A673 (cell line): ENCODE results near the gene TFAP2D. TPM values are rescaled to one million over a fixed set of nuclear protein-coding genes. Genes with fewer than 3 reads are reported as not detected.

Experiments used
- BruUV-seq: library from RNA; stranded (reverse); fragments of 400-500 nt; replicated peaks from 2 replicates; lab custom pipeline; 2021; lab: Mats Ljungman, UMichigan
- CTCF ChIA-PET: fragments of 300-600 bp; sonication (Branson Sonifier 250); formaldehyde crosslinking; loops from one replicate; lab custom pipeline; 2022; ENCODE audit warnings: antibody characterized with exemption; lab: Charles Lee
- POLR2A ChIA-PET: fragments of 300-600 bp; sonication (Branson Sonifier 250); formaldehyde crosslinking; loops from one replicate; lab custom pipeline; 2022; ENCODE audit warnings: antibody characterized with exemption; ENCODE audit not compliant: low non-redundant PET; lab: Charles Lee
- DNase-seq: peaks from one replicate; pipeline ENCODE4 v3.0.0-alpha.2; 2015; ENCODE audit warnings: low spot score
- H3K27ac ChIP-seq: fragments of 200-600 bp; sonication (generic); 2 replicates; pipeline ENCODE4 v1.5.1; 2016; ENCODE audit warnings: mixed run types, low read depth, mild to moderate bottlenecking, mixed read lengths, antibody characterized with exemption, low read length; ENCODE audit not compliant: poor library complexity, severe bottlenecking
- H3K27me3 ChIP-seq: fragments of 200-600 bp; sonication (generic); replicated peaks from 2 replicates; pipeline ENCODE4 v1.6.1; 2017; ENCODE audit warnings: mixed run types, low read depth, mild to moderate bottlenecking, mixed read lengths, antibody characterized with exemption, low read length; ENCODE audit not compliant: insufficient read depth, poor library complexity
- H3K36me3 ChIP-seq: fragments of 200-600 bp; sonication (generic); 2 replicates; pipeline ENCODE4 v1.6.1; 2016; ENCODE audit warnings: mixed run types, mild to moderate bottlenecking, mixed read lengths, antibody characterized with exemption, low read length; ENCODE audit not compliant: insufficient read depth, poor library complexity, severe bottlenecking
- H3K4me1 ChIP-seq: fragments of 200-600 bp; sonication (generic); 2 replicates; pipeline ENCODE4 v1.6.1; 2017; ENCODE audit warnings: mixed run types, mild to moderate bottlenecking, mixed read lengths, antibody characterized with exemption, low read length; ENCODE audit not compliant: insufficient read depth, poor library complexity, severe bottlenecking
- H3K4me3 ChIP-seq: fragments of 200-600 bp; sonication (generic); 2 replicates; pipeline ENCODE4 v1.5.1; 2016; ENCODE audit warnings: low read depth, mixed run types, mild to moderate bottlenecking, mixed read lengths, low read length; ENCODE audit not compliant: poor library complexity, severe bottlenecking
- H3K9me3 ChIP-seq: fragments of 200-600 bp; sonication (generic); 2 replicates; pipeline ENCODE4 v1.6.1; 2016; ENCODE audit warnings: mixed run types, low read depth, mild to moderate bottlenecking, mixed read lengths, antibody characterized with exemption, low read length; ENCODE audit not compliant: poor library complexity, severe bottlenecking
- CTCF ChIP-seq: fragments of 300-800, 200-600 bp; sonication (generic); conservative IDR thresholded peaks from 2 replicates; pipeline ENCODE4 v1.5.1; 2017; ENCODE audit warnings: low read depth, mild to moderate bottlenecking, antibody characterized with exemption, low read length, moderate library complexity, mixed read lengths
- EZH2 ChIP-seq: fragments of 200-600 bp; sonication (generic); IDR thresholded peaks from 2 replicates; pipeline ENCODE4 v1.6.1; 2017; ENCODE audit warnings: borderline replicate concordance, low read depth, mild to moderate bottlenecking, mixed read lengths, antibody characterized with exemption, low read length; ENCODE audit not compliant: poor library complexity, severe bottlenecking
- intact Hi-C: fragments of 100-400 bp; cut with micrococcal nuclease; formaldehyde crosslinking; loops from one replicate; pipeline ENCODE4 v1.10.0; 2022; ENCODE audit not compliant: unreplicated experiment
- total RNA-seq: library from RNA; stranded (reverse); gene quantifications from 2 replicates; pipeline ENCODE4 v1.2.3, GENCODE V29; 2021

Gene TFAP2D
- total RNA-seq, 1 experiment from 2014 or later = not detected

GRCh38 chr6:50698546-50698945, 14.8 kb upstream of the TFAP2D start:
- peaks cover 3% of the 10 kb centered on the region for H3K4me1 ChIP-seq
- peaks cover 66% of the 10 kb centered on the region for H3K27me3 ChIP-seq
- TF ChIP-seq EZH2 (no peak), CTCF (no peak)
- H3K4me3 ChIP-seq = no peak overlapping the region
- intact Hi-C loops = no loop called here
- DNase-seq = no peak
- ChIA-PET POLR2A (no interaction called here), CTCF (no interaction called here)
- no peak overlapping the region for H3K27ac ChIP-seq
- H3K36me3 ChIP-seq = no peaks in the 10 kb centered on the region
- no TSS peak for BruUV-seq
- no peaks in the 10 kb centered on the region for H3K9me3 ChIP-seq

GRCh38 chr6:50699051-50699775, 14.1 kb upstream of the TFAP2D start:
- TF ChIP-seq CTCF (no peak), EZH2 (no peak)
- POLR2A ChIA-PET = no interaction called here
- Histone ChIP-seq H3K36me3 (no peaks in the 10 kb centered on the region), H3K27ac (no peak overlapping the region), H3K9me3 (no peaks in the 10 kb centered on the region), H3K4me3 (no peak overlapping the region), H3K27me3 (peaks cover 67% of the 10 kb centered on the region), H3K4me1 (peaks cover 3% of the 10 kb centered on the region)
- intact Hi-C loops = no loop called here
- CTCF ChIA-PET = no interaction called here
- DNase-seq = peak; percentile 37
- no TSS peak for BruUV-seq

DNA sequence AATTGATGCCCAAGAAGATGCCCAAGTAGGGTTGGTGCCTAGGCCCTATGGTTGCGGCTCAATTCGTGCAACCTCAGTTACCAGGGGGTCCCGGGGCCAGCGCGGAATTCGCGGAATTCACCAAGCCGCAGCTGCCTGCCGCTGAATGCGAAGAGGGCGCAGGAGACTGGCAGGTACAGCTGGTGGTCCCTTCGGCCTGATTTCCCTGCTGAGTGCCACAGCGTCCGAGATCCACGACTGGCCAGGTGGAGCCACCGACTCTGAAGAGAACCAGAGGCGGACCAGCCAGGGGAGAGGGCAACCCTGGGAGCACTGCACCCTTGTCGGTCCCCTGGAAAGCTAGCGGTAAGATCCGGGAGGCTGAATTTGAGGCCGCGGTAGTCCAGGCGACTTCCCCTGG, 6.8 kb upstream of the TFAP2D start:
- BruUV-seq = no TSS peak
- Histone ChIP-seq H3K9me3 (no peaks in the 10 kb centered on the region), H3K36me3 (no peaks in the 10 kb centered on the region), H3K27me3 (peaks cover 91% of the 10 kb centered on the region), H3K4me1 (no peaks in the 10 kb centered on the region), H3K27ac (no peak overlapping the region), H3K4me3 (no peak overlapping the region)
- ChIA-PET POLR2A (no interaction called here), CTCF (interaction anchor here (0.6 to 1.0 kb wide), 2 partner anchors 454 to 1872 kb away, joined by 3 read pairs; no protein-coding TSS in a partner anchor)
- TF ChIP-seq EZH2 (no peak), CTCF (no peak)
- intact Hi-C loops = no loop called here
- DNase-seq = no peak
